Posterior vena cava (tissue), 2 donors: ENCODE measurements around the gene EML4. TPM values are rescaled to one million over a fixed set of nuclear protein-coding genes. Genes with fewer than 3 reads are reported as not detected.
"Not testable (repeated sequence)": the region's sequence is repeated elsewhere in the genome, so short reads cannot be mapped to it uniquely, and the experiment has no call there.

Experiments
- DNase-seq: peaks from one replicate; pipeline ENCODE4 v3.0.0-alpha.2; 2020; ENCODE audit warnings: low spot score
- intact Hi-C, 2 donors: fragments of 100-400 bp; cut with DNase I; formaldehyde crosslinking; loops; one replicate each; pipeline versions ENCODE4 v1.14.1 to v1.14.2; 2022 to 2023
- total RNA-seq, 2 donors: library from RNA; stranded (reverse); fragmentation: NEBNext Ultra II Directional; extraction: Animal tissue kit (Norgen Biotek cat#: 25700); gene quantifications; one replicate each; pipeline ENCODE4 v1.2.1, GENCODE V29; 2021
- donor health status: DM: yes; HTN: yes; CAD: no.
- donor health status: DM: yes; HTN: yes; CAD: no.

The EML4 gene
- total RNA-seq, 2 donors from 2014 or later = 33.9 to 36.6 TPM

- intact Hi-C loops = loop anchor here in 1 of 2 donors (5.0 kb wide), 1 partner anchor 237 kb away; no protein-coding TSS in a partner anchor
Measured at GRCh38 chr2:42334220-42334619, 165.1 kb downstream of the EML4 start.

GRCh38 chr2:42334865-42335264 is 165.7 kb downstream of the EML4 start:
- DNase-seq = not testable (repeated sequence)
- intact Hi-C loops = loop anchor here in 1 of 2 donors (5.0 kb wide), 1 partner anchor 238 kb away; no protein-coding TSS in a partner anchor

More at GRCh38 chr2:42334220-42334619, 165.1 kb downstream of the EML4 start:
- no peak for DNase-seq

- intact Hi-C loops = no loop called here
- no peak for DNase-seq
Measured at GRCh38 chr2:42335514-42336104, 166.5 kb downstream of the EML4 start.

GRCh38 chr2:42336361-42336965 is 167.3 kb downstream of the EML4 start:
- no peak for DNase-seq
- intact Hi-C loops = no loop called here

GRCh38 chr2:42337356-42337820 is 168.2 kb downstream of the EML4 start:
- intact Hi-C loops = no loop called here
- no peak for DNase-seq

- no peak for DNase-seq
- intact Hi-C loops = no loop called here
Measured at GRCh38 chr2:42337846-42338566, 168.9 kb downstream of the EML4 start.

GRCh38 chr2:42338567-42339190 is 169.5 kb downstream of the EML4 start:
- intact Hi-C loops = no loop called here
- no peak for DNase-seq

- intact Hi-C loops = no loop called here
- DNase-seq = no peak
Measured at GRCh38 chr2:42339191-42339912, 170.2 kb downstream of the EML4 start.

GRCh38 chr2:42340045-42340937 is 171.1 kb downstream of the EML4 start:
- no peak for DNase-seq
- intact Hi-C loops = no loop called here

GRCh38 chr2:42340938-42341636 is 171.9 kb downstream of the EML4 start:
- DNase-seq = no peak
- intact Hi-C loops = no loop called here

GRCh38 chr2:42342061-42342794 is 173.1 kb downstream of the EML4 start:
- DNase-seq = peak; percentile 88
- intact Hi-C loops = no loop called here

GRCh38 chr2:42342795-42343241 is 173.7 kb downstream of the EML4 start:
- DNase-seq = no peak
- intact Hi-C loops = no loop called here

GRCh38 chr2:42345986-42346385 is 176.8 kb downstream of the EML4 start:
- intact Hi-C loops = no loop called here

GRCh38 chr2:42346856-42347255 is 177.7 kb downstream of the EML4 start:
- DNase-seq, intact Hi-C loops: not testable (repeated sequence)

More at GRCh38 chr2:42345986-42346385, 176.8 kb downstream of the EML4 start:
- DNase-seq = no peak

- DNase-seq, intact Hi-C loops: not testable (repeated sequence)
Measured at GRCh38 chr2:42347518-42347917, 178.4 kb downstream of the EML4 start.

- intact Hi-C loops = no loop called here
- DNase-seq = no peak
Measured at GRCh38 chr2:42348113-42348805, 179.1 kb downstream of the EML4 start.
